Stimulated activated CD4-positive, alpha-beta T cell treated with anti-CD3 and anti-CD28 coated beads, Interleukin-2, amount 100 ng/mL, for 48 hours (primary cell): ENCODE measurements around the gene WASF2.
A peak's percentile ranks its signal among the peaks of the same experiment; 100 is the strongest.
"Not testable (repeated sequence)": the region's sequence is repeated elsewhere in the genome, so short reads cannot be mapped to it uniquely, and the experiment has no call there.

Experiments used
- DNase-seq, 2 donors: peaks; one replicate each; pipeline ENCODE4 v3.0.0-alpha.2; 2020

The WASF2 gene

GRCh38 chr1:27394925-27395324, 95.0 kb downstream of the WASF2 start:
- DNase-seq: no peak

DNA sequence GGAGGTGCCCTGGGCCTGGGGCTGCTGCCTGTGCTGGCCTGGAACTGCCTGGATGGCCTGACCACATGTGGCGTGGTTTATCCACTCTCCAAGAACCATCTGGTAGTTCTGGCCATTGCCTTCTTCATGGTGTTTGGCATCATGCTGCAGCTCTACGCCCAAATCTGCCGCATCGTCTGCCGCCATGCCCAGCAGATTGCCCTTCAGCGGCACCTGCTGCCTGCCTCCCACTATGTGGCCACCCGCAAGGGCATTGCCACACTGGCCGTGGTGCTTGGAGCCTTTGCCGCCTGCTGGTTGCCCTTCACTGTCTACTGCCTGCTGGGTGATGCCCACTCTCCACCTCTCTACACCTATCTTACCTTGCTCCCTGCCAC, 95.7 kb downstream of the WASF2 start:
- DNase-seq: no peak

GRCh38 chr1:27393641-27394281, 96.2 kb downstream of the WASF2 start:
- no peak for DNase-seq

DNA sequence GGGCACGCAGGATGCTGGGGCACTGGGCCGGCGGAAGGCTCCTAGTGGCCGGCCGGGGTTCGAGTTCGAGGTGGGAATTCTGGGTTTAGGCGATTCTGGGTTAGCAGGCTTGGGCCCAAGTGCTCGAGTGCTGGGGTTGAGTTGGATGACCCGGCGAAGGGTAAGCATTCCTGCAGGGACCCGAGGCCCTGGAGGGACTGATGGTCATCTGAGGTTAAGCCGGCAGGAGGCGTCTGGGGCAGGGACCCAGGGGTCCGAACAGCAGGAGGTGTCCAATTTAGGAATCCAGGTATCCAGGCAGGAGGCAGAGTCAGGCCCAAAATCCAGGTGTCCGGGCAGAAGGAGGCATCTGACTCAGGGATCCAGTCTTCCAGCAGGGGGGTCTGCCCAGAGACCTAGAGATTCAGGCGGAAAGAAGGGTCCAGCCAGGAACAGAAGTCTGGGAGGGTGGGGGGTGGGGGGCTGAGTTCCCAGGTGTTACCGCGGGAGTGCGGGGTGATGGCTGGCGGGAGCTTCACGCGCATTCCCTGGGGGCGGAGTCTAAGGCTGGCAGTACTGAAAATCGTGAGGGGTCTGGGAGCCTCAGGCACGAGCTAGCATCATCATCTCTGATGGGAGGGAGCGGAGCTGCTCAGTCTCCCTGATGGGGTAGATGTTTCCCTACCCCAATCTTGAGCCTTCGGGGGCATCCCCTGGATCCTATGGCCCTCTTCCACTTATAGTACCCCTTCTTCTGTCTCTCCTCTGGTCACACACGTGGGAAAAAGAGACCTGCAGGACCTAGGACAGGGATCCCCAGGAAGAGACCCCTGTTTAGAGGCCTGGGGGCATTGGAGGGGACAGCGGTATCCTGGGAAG, 97.0 kb downstream of the WASF2 start:
- no peak for DNase-seq

DNA sequence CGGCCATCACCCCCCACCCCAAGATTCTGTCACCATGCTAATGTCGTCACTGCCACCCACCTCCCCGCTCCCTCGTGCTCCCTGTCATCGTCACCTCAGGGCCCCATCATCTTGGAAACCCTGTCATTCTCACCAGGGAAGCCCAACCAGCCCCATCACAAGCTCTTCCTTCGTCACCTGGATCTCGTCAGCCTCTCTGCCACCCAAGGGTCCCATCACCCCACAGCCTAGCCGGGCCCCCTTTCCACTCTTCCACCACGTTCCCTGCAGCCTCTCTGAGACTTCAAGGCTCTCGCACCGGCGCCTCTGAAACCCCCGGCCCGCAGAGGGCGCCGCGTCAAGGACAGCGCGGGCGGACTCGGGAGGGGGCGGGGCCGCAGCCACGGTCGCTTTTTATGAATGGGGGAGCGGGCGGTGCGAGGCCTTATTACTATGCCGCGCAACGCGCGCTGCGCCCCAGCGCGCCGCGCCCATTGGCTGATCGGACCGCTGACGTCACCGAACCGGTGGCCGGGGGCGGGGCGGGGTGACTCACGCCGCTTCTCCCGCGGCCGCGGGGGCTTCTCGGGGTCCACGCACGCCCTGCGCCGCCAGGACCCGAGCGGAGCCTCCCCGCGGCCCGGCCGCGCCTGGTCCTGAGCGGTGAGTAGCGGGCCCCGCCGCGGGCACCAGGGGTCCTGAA, 97.7 kb downstream of the WASF2 start, which contains the start of gene GPR3:
Gene GPR3 (plus strand): TSS at position 527 of the 682 bp plus-strand sequence. CDS start 1,177 bp downstream, outside the sequence.
- DNase-seq: peak; percentile 90 to 96

DNA sequence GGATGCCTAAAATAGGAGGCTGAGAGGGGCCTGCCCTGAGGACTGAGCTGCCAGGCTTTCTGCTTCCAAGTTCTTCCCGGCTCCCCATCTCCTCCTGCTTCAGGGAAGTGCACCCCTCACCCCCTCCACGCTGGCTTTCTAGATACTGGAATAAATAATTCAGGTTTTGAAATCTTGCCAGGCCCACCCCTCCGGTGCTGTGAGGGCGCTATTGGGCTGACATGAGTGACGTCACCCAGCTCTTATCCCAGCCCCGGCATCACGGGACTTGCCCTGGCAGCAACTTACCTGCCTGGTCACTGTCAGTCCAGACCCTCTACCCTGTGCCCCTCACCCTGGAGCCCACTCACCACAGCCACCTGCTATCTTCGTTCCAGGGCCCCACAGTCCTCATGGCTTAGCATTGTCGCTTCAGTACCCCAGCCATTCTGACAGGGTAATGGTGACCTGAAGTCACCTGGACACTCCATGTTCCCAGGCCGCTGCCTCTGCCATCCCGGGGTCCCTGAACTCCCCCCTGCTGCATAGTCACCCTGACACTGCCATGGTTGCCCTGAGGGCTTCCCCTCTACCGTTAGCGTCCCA, 98.4 kb downstream of the WASF2 start:
- no peak for DNase-seq

DNA sequence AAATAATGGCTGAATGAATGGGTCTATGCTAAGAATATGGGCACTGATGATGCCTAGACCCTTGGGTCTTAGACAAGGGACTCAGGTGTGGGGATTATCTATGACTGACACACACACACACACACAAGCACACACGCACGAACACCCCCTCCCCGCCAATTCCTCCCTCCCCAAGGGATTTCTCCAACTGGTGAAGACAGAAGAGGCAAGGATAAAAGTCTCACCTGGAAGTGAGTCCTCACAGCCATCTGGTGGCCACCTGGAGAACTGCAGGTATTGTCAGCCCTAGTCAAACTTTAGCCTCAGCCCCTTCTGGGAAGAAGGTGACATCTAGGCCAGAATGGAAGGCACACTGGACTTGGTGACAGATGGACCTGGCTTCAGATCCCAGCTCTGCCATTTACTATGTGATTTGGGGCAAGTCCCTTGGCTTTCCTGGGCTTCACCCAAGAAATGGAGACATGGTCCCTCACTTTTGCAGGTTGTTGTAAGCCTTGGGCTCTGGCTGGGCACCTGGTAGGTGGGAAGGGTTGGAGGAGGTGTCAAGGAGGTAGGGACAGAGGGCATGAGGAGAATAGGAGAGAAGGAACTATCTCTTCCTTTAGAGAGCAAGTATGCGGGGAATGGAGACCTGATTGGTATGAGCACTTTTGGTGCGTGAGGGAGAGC, 101.5 kb downstream of the WASF2 start:
- DNase-seq: peak; percentile 69 to 70

DNA sequence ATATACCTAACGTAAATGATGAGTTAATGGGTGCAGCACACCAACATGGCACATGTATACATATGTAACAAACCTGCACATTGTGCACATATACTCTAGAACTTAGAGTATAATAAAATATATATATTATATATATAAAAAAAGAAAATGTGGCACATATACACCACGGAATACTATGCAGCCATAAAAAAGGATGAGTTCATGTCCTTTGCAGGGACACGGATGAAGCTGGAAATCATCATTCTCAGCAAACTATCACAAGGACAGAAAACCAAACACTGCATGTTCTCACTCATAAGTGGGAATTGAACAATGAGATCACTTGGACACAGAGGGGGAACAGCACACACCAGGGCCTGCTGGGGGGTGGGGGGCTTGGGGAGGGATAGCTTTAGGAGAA, 105.2 kb downstream of the WASF2 start:
- not testable (repeated sequence) for DNase-seq

DNA sequence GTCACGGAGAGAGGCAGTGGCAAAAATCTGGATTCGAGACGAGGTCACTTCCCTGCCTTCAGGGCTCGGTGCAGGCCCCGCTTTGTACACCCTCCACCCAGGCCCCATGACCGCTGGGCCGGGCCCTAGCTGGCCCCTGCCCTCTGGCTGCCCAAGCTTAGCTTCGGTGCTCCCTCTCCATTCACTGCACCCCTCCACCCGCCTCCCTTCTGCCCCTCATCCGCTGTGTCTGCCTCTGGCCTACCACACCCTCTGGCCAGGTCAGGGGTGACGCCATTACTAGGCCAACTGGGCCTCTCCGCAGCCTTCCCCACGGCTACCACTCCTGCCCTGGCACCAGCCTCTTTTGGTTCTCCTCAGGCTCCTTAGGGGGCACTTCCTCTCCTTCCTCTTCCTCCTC, 106.3 kb downstream of the WASF2 start:
- DNase-seq: no peak

DNA sequence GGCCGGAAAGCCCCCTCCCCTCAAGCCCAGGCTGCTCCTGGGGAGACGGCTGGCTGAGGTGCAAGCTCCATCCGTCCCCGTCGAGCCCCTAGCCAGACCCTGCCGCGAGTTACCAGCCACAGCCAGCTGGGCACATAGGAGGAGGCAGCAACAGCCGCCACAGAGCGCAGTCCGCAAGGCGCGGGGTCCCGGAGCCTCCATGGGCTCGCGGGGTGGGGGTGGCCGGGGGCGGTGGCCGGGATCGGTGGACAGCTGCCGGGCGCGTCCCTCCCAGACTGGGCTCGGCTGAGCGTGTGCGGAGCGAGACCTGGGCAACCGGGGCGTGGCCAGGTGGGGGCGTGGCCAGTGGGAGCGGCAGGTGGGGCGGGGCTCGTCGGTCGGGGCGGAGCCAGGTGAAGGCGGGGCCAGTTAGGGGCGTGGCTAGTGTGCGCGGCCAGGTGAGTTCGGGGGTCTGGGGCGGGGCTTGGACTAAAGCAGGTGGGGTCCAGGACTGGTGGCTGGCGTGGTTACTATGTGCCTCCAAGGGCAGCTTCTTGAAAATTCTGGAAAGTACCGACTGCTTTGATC, 106.8 kb downstream of the WASF2 start, which contains the start of gene CD164L2:
Gene CD164L2 (minus strand): TSS at position 295 of the 567 bp plus-strand sequence. CDS start 94 bp downstream, at position 201.
- peak; percentile 43 to 57 for DNase-seq

- DNase-seq: no peak
Measured at GRCh38 chr1:27381969-27382762, 107.8 kb downstream of the WASF2 start.

- DNase-seq: no peak
Measured at GRCh38 chr1:27380766-27381733, 108.9 kb downstream of the WASF2 start.

DNA sequence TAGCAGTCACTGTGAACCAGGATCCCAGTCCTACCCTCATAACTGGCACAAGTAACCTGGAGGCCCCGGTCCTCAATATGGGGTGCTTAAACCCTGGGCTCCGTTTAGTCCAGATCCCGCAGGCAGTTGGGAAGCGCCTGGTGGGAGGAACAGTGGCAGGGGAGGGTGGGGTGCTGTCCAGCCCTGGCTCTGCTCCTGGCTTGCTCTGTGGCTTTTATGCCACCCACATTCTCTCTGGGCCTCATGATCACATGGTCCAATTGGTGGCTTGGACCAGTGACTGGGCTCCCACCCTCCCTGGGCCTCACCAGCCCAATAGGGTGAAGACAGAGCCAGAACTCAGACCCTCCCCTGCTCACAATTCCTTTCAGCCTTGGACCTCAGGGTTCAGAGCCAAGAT, 109.7 kb downstream of the WASF2 start:
- no peak for DNase-seq

DNA sequence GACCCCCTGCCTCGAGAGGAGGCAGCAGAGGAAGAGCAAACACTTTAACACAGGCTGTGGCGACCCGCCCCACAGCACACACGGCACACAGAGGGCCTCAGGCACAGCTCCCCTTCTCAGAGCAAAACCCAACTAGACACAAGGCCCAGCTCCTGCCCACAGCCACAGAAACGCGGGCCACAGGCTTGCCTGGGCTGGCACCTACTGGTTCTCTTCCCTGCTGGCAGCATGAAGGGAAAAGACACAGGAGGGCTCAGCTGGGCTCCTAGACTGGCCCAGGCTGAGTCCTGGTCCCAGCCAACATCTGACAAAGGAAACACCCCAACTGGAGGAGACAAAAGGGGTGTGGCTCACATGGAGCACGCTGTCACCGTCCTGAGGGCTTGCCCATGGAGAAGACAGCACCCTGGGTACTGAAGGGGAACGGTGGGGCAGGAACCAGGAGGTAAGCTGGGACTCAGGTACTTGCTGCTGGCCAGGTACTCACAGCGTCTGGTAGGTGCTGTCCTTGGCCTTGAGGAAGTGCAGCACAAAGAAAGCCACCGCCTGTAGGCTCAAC, 110.3 kb downstream of the WASF2 start:
- no peak for DNase-seq

DNA sequence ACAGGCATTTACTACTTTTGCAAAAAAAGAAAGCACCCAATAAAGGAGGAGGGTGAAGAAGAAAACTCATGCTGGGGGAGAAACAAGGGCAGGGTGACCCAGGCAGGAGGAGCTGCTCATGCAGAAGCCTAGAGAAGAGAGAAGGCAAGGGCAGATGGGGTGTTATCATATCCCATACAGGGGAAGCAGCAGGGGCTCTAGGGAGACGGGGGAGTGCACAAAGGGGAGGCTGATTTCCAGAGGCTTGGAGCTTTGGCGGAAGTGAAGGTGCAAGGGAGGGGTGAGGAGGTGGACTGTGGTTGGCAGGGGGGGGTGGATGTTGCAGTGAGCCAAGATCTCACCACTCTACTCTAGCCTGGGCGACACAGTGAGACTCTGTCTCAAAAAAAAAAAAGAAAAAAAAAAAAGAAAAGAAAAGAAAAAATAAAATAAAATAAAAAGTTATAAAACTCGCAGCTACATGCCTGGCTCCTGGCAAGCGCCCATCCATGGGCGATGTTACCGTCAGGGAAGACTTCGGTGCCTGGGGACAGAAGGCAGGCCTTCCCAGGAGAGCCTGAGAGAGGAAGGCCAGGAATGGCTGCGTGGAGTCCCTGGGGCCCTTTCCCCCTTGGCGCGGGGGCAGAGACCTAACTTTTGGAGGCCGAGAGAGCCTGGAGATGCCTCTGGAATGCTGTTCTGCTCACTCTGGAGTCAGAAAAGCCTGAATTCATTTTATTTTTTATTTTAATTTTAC, 112.0 kb downstream of the WASF2 start:
- DNase-seq: no peak

DNA sequence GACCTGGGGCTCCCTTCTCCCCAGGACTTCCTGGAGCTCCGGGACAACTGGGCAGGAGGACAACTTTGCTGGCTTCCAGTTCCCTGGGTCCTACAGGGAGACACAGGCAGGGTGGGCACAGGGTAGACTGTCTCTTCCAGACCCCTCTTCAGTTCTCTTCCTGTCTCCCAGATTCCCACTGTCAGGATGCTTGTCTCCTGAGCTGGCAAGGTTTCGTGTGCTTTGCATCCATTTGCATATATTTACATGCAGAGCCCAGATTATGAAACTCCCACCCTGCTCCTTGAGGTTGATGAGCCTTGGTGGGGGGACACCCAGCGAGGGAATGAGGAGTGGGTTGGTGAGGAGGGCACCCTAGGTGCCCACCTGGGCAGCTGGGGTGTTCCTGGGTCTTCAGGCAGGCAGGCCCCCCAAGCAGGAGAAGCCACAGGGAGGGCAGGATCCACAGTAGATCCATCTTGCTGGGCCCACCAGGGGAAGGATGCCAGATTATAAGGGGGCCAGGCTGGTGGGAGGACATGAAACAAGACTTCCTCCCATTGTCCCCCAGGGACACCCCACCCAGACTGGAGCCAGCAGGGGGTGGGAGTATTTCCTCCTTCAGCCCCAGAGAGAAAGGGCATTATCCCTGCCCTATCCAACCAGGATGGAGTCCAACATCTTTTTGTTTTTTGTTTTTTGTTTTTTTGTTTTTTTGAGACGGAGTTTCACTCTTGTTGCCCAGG, 115.4 kb downstream of the WASF2 start, which contains the start of gene FCN3:
Gene FCN3 (minus strand): TSS at position 463 of the 725 bp plus-strand sequence. CDS start 6 bp downstream, at position 457.
- DNase-seq: no peak

DNA sequence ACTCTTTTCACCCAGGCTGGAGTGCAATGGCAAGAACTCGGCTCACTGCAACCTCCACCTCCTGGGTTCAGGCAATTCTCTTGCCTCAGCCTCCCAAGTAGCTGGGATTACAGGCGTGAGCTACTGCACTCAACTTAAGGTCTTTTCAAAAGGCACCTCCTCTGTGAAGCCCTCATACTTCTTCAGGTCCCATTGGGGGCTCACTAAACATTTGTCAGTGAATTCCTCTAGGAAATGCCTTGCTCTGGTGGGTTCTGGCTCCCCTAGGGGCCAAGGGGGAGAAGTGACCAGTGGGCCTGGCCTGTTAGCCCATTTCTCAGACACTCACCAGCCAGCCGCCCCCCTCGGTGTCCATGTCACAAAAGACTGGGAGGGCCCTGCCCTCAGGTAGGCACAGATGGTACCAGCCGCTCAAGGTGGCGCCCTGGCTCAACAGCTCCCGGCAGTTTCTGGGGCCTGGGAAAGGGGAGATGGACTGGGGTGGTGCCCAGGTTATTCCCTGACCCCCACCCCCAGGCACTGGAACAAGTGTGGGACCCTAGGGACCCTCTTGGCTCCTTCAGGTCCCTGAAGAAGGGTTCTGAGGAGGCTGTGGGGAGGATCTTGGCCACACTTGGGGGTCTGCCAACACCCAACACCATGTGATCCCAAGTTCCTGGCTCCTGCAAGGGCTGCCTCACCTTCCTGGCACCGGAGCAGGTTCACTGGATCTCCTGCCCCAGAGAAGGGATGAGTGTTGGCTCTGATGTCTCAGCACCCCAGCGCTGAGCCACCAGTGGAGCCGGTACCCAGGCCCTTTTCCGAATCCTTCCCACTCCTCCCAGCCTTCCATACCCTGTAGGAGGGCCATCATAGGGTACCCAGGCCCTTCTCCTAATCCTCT, 116.9 kb downstream of the WASF2 start:
- DNase-seq: no peak
